GM21723 (cell line): ENCODE measurements around the gene PRKCE.
"Not testable (repeated sequence)": the region's sequence is repeated elsewhere in the genome, so short reads cannot be mapped to it uniquely, and the experiment has no call there.

ENCODE experiments used
- ATAC-seq: cut with Tn5 transposase; IDR thresholded peaks from one replicate; pipeline ENCODE4 v1.9.1; 2021; ENCODE audit warnings: mild to moderate bottlenecking, moderate library complexity; ENCODE audit not compliant: unreplicated experiment

The PRKCE gene

GRCh38 chr2:45695480-45696007 lies 44.1 kb downstream of the PRKCE start:
- ATAC-seq, result peak; percentile 59

GRCh38 chr2:45696708-45697107 lies 45.2 kb downstream of the PRKCE start:
- ATAC-seq, result no peak

- no peak for ATAC-seq
Measured at GRCh38 chr2:45697190-45697589, 45.7 kb downstream of the PRKCE start.

- ATAC-seq, result no peak
Measured at GRCh38 chr2:45698554-45698953, 47.1 kb downstream of the PRKCE start.

DNA sequence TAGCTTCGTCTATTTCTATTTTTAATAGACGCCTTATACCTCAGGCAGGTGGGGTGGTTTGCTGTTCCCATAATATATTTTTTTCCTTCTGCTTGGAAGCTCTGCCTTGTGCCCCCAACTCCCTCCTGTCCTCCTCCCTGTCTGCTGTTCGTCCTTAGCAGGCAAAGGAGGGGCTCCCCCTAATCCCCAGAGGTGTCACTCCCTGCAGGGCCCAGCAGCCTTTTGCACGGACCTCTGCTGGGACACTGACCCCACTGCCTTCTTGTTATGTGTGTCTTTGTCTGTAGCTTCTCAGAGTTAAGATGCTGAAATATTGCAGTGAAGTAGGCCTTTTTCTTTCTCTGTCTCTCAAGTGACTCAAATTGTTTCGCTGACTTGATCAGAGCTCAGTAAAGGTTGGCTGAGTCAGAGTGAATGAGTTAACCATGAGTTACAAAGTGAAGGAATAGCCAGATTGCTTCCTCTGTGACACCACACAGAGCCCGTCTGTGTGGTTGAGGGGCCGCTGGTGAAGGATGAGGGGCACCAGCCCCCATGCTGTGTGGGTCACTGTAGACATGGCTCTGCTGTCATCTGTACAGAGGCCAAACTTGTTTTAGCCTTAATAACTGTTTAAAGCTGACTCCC lies 47.7 kb downstream of the PRKCE start:
- ATAC-seq, result peak; percentile 47

DNA sequence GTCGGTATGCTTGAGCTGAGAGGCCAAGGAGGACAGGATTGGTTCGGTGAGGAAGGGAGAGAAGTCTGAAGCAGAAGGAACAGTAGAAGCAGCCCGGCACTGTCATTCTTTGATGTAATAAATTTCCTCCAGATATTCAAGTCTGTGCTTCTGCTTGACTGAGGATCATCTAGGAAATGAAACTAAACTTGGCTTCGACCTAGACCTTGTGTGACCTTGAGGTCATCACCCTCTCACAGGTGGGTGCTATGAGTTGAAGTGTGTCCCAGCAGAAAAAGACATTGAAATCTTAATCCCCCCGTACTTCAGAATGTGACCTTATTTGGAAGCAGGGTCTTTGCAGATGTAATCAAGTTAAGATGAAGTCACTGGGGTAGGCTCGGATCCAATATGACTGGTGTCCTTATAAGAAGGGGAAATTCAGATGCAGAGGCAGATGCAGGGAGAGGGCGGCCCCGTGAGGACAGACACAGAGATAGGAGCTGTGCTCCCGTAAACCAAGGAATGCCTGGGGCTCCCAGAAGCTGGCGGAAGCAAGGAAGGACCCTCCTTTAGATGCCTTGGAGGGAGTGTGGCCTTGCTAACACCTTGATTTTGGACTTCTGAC lies 49.0 kb downstream of the PRKCE start:
- no peak for ATAC-seq

- no peak for ATAC-seq
Measured at GRCh38 chr2:45705233-45705632, 53.8 kb downstream of the PRKCE start.

GRCh38 chr2:45706033-45706432 lies 54.6 kb downstream of the PRKCE start:
- ATAC-seq, result no peak

DNA sequence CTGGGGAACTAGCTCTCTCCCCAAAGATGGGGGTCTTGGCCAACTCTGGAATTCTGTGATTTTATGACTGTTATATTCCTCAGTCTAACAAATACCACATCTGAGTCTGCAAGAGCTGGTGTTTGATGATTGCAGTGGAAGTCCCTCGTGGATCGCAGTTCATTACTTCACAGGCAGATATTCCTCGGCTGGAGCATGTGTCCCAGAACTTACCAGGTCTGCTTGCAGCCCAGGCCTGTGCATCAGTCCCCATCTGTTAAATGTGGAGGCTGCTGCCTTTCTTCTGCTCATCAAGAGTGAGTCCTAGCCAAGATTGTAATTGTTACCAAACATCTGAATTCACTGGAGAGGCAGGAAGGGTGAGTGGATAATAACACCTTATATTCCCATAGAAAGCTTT lies 55.5 kb downstream of the PRKCE start:
- no peak for ATAC-seq

DNA sequence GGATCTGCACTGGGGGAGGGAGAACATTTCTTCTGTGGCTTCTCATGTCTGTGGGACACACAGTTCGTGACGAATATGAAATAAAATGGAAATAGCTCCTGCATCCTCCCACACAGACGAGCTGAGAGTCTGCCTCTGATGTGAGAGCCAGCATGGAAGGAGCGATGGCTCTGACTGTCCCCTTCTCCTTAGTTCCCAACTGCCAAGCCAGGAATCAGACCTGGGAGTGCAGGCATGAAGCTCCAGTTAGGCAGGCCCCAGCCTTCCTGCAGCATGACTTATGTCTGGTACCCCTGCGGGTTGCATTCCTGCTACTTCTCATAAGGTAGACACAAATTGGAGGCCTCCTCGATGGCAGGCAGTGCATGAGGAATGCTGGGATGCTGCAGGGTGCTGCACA lies 56.2 kb downstream of the PRKCE start:
- ATAC-seq, result no peak

- ATAC-seq, result no peak
Measured at GRCh38 chr2:45708501-45708900, 57.0 kb downstream of the PRKCE start.

GRCh38 chr2:45709137-45709536 lies 57.7 kb downstream of the PRKCE start:
- no peak for ATAC-seq

GRCh38 chr2:45710468-45710867 lies 59.0 kb downstream of the PRKCE start:
- ATAC-seq, result no peak

- no peak for ATAC-seq
Measured at GRCh38 chr2:45711224-45711623, 59.7 kb downstream of the PRKCE start.

DNA sequence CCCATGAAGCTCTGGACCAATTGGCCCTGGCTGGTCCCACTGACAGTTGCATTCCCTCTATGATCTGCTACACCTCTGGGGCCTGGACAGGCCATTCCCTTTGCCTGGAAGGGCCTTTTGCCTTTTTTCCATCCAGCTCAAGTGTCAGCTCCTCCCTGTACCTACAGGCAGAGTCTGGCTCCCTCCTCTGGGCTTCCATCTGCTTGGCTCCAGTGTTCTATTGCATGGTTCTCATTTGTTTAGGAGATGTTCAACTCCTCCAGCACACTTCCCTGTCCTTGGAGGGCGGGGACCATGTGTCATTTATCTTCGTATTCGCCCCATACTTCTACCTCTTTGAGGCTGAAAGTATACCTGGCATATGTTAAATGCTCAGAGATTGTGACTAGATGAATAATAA lies 61.1 kb downstream of the PRKCE start:
- no peak for ATAC-seq

DNA sequence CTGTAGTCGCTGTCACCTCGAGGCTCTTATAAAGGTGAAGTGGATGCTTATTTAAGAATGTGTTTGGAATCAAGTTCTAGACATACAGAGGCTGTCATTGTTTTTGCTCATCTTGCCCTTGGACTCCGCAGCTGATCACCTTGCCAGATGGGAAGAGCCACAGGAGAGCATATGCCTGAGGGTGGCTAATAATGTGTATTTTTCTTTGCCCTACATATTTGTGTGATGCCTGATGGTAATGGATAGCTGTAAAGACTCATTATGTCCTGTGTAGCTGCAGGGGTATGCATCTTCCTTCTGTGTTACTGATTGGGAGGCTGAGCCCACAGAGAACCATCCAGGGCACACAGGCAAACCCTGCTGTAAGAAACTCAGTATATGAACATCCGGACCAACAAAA lies 61.7 kb downstream of the PRKCE start:
- no peak for ATAC-seq

DNA sequence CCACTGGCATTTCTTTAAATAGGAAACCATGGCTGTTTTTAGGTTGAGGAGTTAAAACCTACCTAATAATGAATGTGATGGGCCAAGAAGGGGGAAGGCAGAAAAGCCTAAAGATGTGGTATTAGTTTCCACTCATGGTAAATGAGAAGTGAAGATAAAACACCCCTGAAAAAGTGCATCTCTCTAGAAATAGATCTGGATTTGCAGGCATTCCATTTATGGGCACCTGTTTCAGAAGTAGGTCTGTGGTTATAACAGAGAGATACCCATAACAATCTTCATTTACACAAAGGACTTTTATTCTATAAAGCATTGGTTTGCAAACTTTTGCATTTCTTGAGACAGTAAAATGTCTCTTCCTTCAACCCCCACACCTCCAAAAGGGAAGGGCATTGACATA lies 62.1 kb downstream of the PRKCE start:
- peak; percentile 67 for ATAC-seq

GRCh38 chr2:45714679-45715078 lies 63.2 kb downstream of the PRKCE start:
- no peak for ATAC-seq

- ATAC-seq, result no peak
Measured at GRCh38 chr2:45715601-45716379, 64.3 kb downstream of the PRKCE start.

DNA sequence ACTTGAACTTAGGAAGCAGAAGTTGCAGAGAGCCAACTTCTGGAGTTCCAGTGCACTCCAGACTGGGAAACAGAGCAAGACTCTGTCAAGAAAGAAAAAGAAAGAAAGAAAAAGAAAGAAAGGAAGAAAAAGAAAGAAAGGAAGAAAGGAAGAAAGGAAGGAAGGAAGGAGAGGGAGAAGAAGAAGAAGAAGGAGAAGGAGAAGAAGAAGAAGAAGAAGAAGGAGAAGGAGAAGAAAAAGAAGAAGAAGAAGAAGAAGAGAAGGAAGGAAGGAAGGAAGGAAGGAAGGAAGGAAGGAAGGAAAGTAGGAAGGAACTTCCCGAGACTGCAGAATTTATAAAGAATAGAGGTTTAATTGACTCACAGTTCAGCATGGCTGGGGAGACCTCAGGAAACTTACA lies 65.0 kb downstream of the PRKCE start:
- not testable (repeated sequence) for ATAC-seq

DNA sequence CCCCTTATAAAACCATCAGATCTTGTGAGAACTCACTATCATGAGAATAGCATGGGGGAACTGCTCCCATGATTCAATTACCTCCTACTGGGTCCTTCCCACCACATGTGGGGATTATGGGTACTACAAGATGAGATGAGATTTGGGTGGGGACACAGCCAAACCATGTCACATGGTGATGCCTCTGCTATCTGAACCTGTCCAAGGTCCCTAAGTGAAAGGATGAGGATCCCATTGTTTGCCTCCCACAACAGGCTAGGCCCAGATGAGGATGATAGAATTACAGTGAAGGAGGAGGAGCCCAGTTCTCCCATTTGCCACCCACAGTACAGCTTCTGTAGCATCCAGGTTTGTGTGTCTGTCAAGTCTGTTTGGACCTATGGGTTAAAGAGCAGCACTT lies 65.4 kb downstream of the PRKCE start:
- ATAC-seq, result no peak

- no peak for ATAC-seq
Measured at GRCh38 chr2:45720210-45720609, 68.7 kb downstream of the PRKCE start.
